ENCODE measurements around the gene GPR180.

GRCh38 chr13:94561126-94561525, 40.5 kb upstream of the GPR180 start:
- TF ChIP-seq CTCF (IDR thresholded peaks at IDR 0.05) (no peak), POLR2A (IDR thresholded peaks at IDR 0.05) (no peak)
